ENCODE data around the gene CD36.
A peak's percentile ranks its signal among the peaks of the same experiment; 100 is the strongest.

Gene CD36

GRCh38 chr7:80707318-80707717, 68.9 kb downstream of the CD36 start:
- Histone ChIP-seq H3K27me3 (ENCODE audit: low read depth, low read length) (no peaks in the 10 kb centered on the region), H3K4me1 (ENCODE audit: control insufficient read depth in 1 of 2, insufficient read depth in 2 of 2, low read length in 2 of 2) (no peaks in the 10 kb centered on the region), H3K4me3 (ENCODE audit: low read depth in 1 of 2, low read length in 2 of 2) (no peak overlapping the region), H3K27ac (ENCODE audit: low read length) (no peak overlapping the region), H3K36me3 (ENCODE audit: control insufficient read depth in 1 of 2, insufficient read depth in 2 of 2, low read length in 2 of 2) (no peaks in the 10 kb centered on the region), H3K9me3 (ENCODE audit: control insufficient read depth in 1 of 2, low read length in 2 of 2) (no peaks in the 10 kb centered on the region)

GRCh38 chr7:80708123-80708522, 69.7 kb downstream of the CD36 start:
- no peaks in the 10 kb centered on the region for H3K9me3 ChIP-seq (ENCODE audit: control insufficient read depth in 1 of 2, low read length in 2 of 2)
- H3K36me3 ChIP-seq (ENCODE audit: control insufficient read depth in 1 of 2, insufficient read depth in 2 of 2, low read length in 2 of 2): no peaks in the 10 kb centered on the region
- H3K27ac ChIP-seq (ENCODE audit: low read length): no peak overlapping the region
- H3K4me3 ChIP-seq (ENCODE audit: low read depth in 1 of 2, low read length in 2 of 2): no peak overlapping the region
- no peaks in the 10 kb centered on the region for H3K4me1 ChIP-seq (ENCODE audit: control insufficient read depth in 1 of 2, insufficient read depth in 2 of 2, low read length in 2 of 2)
- H3K27me3 ChIP-seq (ENCODE audit: low read depth, low read length): no peaks in the 10 kb centered on the region

GRCh38 chr7:80711531-80711930, 73.1 kb downstream of the CD36 start:
- no peaks in the 10 kb centered on the region for H3K27me3 ChIP-seq (ENCODE audit: low read depth, low read length)
- no peak overlapping the region for H3K4me3 ChIP-seq (ENCODE audit: low read depth in 1 of 2, low read length in 2 of 2)
- no peaks in the 10 kb centered on the region for H3K9me3 ChIP-seq (ENCODE audit: control insufficient read depth in 1 of 2, low read length in 2 of 2)
- no peak overlapping the region for H3K27ac ChIP-seq (ENCODE audit: low read length)
- no peaks in the 10 kb centered on the region for H3K4me1 ChIP-seq (ENCODE audit: control insufficient read depth in 1 of 2, insufficient read depth in 2 of 2, low read length in 2 of 2)
- no peaks in the 10 kb centered on the region for H3K36me3 ChIP-seq (ENCODE audit: control insufficient read depth in 1 of 2, insufficient read depth in 2 of 2, low read length in 2 of 2)

GRCh38 chr7:80719261-80719660, 80.8 kb downstream of the CD36 start:
- no peak overlapping the region for H3K4me3 ChIP-seq (ENCODE audit: low read depth in 1 of 2, low read length in 2 of 2)
- peaks cover 11 to 19% of the 10 kb centered on the region in 2 donors for H3K4me1 ChIP-seq (ENCODE audit: control insufficient read depth in 1 of 2, insufficient read depth in 2 of 2, low read length in 2 of 2)
- H3K27ac ChIP-seq (ENCODE audit: low read length): no peak overlapping the region
- peaks cover 0 to 4% of the 10 kb centered on the region in 2 donors for H3K36me3 ChIP-seq (ENCODE audit: control insufficient read depth in 1 of 2, insufficient read depth in 2 of 2, low read length in 2 of 2)
- no peaks in the 10 kb centered on the region for H3K9me3 ChIP-seq (ENCODE audit: control insufficient read depth in 1 of 2, low read length in 2 of 2)
- no peaks in the 10 kb centered on the region for H3K27me3 ChIP-seq (ENCODE audit: low read depth, low read length)

GRCh38 chr7:80720146-80720545, 81.7 kb downstream of the CD36 start:
- peaks cover 0 to 4% of the 10 kb centered on the region in 2 donors for H3K36me3 ChIP-seq (ENCODE audit: control insufficient read depth in 1 of 2, insufficient read depth in 2 of 2, low read length in 2 of 2)
- H3K9me3 ChIP-seq (ENCODE audit: control insufficient read depth in 1 of 2, low read length in 2 of 2): no peaks in the 10 kb centered on the region
- H3K27me3 ChIP-seq (ENCODE audit: low read depth, low read length): no peaks in the 10 kb centered on the region
- peaks cover 11 to 19% of the 10 kb centered on the region in 2 donors for H3K4me1 ChIP-seq (ENCODE audit: control insufficient read depth in 1 of 2, insufficient read depth in 2 of 2, low read length in 2 of 2)
- H3K27ac ChIP-seq (ENCODE audit: low read length): no peak overlapping the region
- H3K4me3 ChIP-seq (ENCODE audit: low read depth in 1 of 2, low read length in 2 of 2): no peak overlapping the region

- Histone ChIP-seq H3K4me3 (ENCODE audit: low read depth in 1 of 2, low read length in 2 of 2) (no peak overlapping the region), H3K9me3 (ENCODE audit: control insufficient read depth in 1 of 2, low read length in 2 of 2) (no peaks in the 10 kb centered on the region), H3K36me3 (ENCODE audit: control insufficient read depth in 1 of 2, insufficient read depth in 2 of 2, low read length in 2 of 2) (peaks cover 0 to 4% of the 10 kb centered on the region in 2 donors), H3K27me3 (ENCODE audit: low read depth, low read length) (no peaks in the 10 kb centered on the region), H3K27ac (ENCODE audit: low read length) (peak overlapping the region; percentile 28), H3K4me1 (ENCODE audit: control insufficient read depth in 1 of 2, insufficient read depth in 2 of 2, low read length in 2 of 2) (peaks cover 11 to 19% of the 10 kb centered on the region in 2 donors)
These were observed 83.6 kb downstream of the CD36 start for GRCh38 chr7:80721883-80722615.

GRCh38 chr7:80722616-80723195, 84.3 kb downstream of the CD36 start:
- no peaks in the 10 kb centered on the region for H3K9me3 ChIP-seq (ENCODE audit: control insufficient read depth in 1 of 2, low read length in 2 of 2)
- H3K27ac ChIP-seq (ENCODE audit: low read length): peak overlapping the region; percentile 28
- no peak overlapping the region for H3K4me3 ChIP-seq (ENCODE audit: low read depth in 1 of 2, low read length in 2 of 2)
- peaks cover 0 to 4% of the 10 kb centered on the region in 2 donors for H3K36me3 ChIP-seq (ENCODE audit: control insufficient read depth in 1 of 2, insufficient read depth in 2 of 2, low read length in 2 of 2)
- H3K27me3 ChIP-seq (ENCODE audit: low read depth, low read length): no peaks in the 10 kb centered on the region
- H3K4me1 ChIP-seq (ENCODE audit: control insufficient read depth in 1 of 2, insufficient read depth in 2 of 2, low read length in 2 of 2): peaks cover 11 to 19% of the 10 kb centered on the region in 2 donors

GRCh38 chr7:80724249-80724871, 85.9 kb downstream of the CD36 start:
- Histone ChIP-seq H3K4me3 (ENCODE audit: low read depth in 1 of 2, low read length in 2 of 2) (no peak overlapping the region), H3K36me3 (ENCODE audit: control insufficient read depth in 1 of 2, insufficient read depth in 2 of 2, low read length in 2 of 2) (peaks cover 0 to 4% of the 10 kb centered on the region in 2 donors), H3K9me3 (ENCODE audit: control insufficient read depth in 1 of 2, low read length in 2 of 2) (no peaks in the 10 kb centered on the region), H3K27me3 (ENCODE audit: low read depth, low read length) (no peaks in the 10 kb centered on the region), H3K27ac (ENCODE audit: low read length) (no peak overlapping the region), H3K4me1 (ENCODE audit: control insufficient read depth in 1 of 2, insufficient read depth in 2 of 2, low read length in 2 of 2) (peaks cover 11 to 19% of the 10 kb centered on the region in 2 donors)

- peaks cover 11 to 19% of the 10 kb centered on the region in 2 donors for H3K4me1 ChIP-seq (ENCODE audit: control insufficient read depth in 1 of 2, insufficient read depth in 2 of 2, low read length in 2 of 2)
- H3K27me3 ChIP-seq (ENCODE audit: low read depth, low read length): no peaks in the 10 kb centered on the region
- no peaks in the 10 kb centered on the region for H3K9me3 ChIP-seq (ENCODE audit: control insufficient read depth in 1 of 2, low read length in 2 of 2)
- no peak overlapping the region for H3K27ac ChIP-seq (ENCODE audit: low read length)
- peaks cover 0 to 4% of the 10 kb centered on the region in 2 donors for H3K36me3 ChIP-seq (ENCODE audit: control insufficient read depth in 1 of 2, insufficient read depth in 2 of 2, low read length in 2 of 2)
- no peak overlapping the region for H3K4me3 ChIP-seq (ENCODE audit: low read depth in 1 of 2, low read length in 2 of 2)
These were observed 86.8 kb downstream of the CD36 start for GRCh38 chr7:80725181-80725611.

Data from muscle layer of duodenum (tissue), 2 donors.